GM20000 (cell line): Measurements from ENCODE around the gene LMX1A.
A peak's percentile ranks its signal among the peaks of the same experiment; 100 is the strongest.

Source experiments
- DNase-seq: peaks from one replicate; pipeline ENCODE4 v3.0.0; 2012; ENCODE audit warnings: low spot score
- TF ChIP-seq, protein P1 (sequence below): IDR thresholded peaks from 2 replicates; pipeline ENCODE4 v1.5.1; 2012; ENCODE audit warnings: mild to moderate bottlenecking, control low read depth; ENCODE audit errors: extremely low read depth, missing control alignments

Gene LMX1A

DNA sequence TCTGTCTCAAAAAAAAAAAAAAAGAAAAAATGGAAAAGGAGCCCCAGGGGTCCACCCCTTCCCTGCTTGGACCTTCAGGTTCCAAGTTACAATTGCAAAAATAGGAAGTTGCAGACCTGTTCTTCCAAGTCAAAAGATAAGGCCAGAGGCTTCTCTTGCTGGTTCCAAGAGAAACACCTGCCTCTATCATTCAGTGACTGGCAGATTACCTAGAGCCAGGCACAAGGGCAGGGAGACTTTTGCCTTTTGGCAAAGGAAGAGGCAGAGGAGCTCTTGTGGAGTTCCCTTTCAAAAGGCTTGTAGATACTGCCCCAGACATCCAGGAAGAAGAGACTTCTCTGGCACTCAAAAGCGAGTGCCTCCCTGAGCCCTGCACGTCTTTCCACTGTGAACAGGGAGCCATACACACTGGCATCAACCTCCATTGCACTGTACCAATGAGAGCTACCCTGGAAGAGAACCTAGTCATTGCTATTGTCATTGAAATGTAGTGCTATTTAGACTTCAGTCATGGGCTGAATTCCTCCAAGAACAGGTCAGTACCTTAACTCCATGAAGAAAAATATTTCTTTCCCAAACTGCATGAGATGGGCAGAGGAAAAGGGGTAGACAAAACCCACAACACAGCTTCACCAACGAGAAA, 91.2 kb downstream of the LMX1A start:
- TF ChIP-seq, protein P1, sequence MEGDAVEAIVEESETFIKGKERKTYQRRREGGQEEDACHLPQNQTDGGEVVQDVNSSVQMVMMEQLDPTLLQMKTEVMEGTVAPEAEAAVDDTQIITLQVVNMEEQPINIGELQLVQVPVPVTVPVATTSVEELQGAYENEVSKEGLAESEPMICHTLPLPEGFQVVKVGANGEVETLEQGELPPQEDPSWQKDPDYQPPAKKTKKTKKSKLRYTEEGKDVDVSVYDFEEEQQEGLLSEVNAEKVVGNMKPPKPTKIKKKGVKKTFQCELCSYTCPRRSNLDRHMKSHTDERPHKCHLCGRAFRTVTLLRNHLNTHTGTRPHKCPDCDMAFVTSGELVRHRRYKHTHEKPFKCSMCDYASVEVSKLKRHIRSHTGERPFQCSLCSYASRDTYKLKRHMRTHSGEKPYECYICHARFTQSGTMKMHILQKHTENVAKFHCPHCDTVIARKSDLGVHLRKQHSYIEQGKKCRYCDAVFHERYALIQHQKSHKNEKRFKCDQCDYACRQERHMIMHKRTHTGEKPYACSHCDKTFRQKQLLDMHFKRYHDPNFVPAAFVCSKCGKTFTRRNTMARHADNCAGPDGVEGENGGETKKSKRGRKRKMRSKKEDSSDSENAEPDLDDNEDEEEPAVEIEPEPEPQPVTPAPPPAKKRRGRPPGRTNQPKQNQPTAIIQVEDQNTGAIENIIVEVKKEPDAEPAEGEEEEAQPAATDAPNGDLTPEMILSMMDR: no peak
- no peak for DNase-seq

- TF ChIP-seq, protein P1: no peak
- no peak for DNase-seq
Observed at GRCh38 chr1:165259706-165260428, 96.6 kb downstream of the LMX1A start.

DNA sequence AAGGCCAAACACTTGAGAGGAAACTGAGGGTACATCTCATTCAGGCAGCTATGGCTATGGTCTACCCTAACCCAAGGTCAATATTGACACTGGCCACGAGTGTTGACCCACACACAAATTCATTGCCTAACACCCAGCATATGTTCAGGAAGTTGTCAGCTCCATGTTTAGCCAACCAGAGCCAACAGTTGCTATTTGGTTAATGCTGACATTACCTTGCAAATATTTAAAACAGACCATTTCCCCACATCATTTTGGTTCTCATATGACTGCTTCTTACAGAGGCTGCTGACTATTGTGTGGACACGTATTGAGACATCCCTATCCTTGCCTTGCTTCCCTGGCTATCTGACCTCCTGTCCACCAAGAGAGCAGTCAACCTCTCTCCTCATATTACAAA, 97.3 kb downstream of the LMX1A start:
- no peak for DNase-seq
- TF ChIP-seq, protein P1: no peak

DNA sequence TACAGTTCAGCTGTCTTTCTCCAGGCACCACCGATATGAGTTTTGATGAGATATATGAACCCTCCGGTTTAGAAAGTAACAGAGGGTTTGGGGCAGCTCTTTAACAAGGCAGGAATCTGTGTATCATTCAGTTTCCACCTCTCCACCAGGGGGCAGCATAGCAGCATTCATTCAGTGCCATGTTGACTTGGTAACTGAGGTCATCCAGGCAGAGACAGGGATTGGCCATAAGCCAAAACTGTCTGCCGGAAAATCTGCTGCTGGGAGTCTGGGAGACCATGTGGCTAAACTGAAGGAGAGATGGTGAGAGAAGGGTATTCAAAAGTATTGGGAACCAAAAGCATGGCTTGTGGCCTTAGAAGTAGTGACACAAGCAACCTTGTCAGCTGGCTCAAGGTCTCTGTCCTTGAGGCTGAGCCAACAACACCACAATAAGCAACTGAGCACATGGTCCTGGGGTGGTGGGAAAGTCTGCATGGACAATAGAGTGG, 98.5 kb downstream of the LMX1A start:
- peak; percentile 58 for DNase-seq
- TF ChIP-seq, protein P1: peak; percentile 54

DNA sequence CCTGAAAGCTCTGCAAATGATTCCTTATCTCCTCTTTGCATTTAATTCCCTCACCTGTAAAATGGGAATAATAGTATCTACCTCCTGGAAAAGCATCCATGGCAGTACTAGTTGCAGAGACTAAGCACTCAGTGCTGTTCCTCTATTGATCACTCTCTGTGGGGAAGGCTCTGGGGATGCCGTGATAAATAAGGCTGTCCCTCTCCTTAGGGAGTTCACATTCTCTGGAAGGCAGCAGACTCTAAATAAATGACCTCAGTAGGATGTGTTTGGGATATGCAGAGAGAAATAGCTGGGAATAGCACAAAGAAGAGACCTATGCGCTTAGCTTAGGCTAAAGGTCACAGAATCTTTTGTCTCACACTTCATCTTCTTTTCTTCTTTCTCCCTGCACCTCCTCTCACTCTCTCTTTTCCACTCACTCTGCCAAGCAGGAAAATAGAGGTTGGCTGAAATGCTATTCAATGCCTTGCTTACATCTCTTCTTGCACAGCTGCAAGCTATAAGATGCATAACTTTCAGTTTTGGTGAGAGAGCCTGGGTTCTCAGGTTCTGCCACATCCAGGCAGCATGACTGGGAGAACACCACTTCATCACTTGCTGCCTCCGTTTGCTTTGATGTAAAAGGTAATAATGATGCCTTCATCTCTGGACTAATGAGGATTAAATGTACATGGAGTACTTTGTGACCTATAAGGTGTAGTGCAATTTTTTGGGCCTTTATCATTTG, 101.5 kb downstream of the LMX1A start:
- DNase-seq: no peak

GRCh38 chr1:165254376-165254775, 102.1 kb downstream of the LMX1A start:
- DNase-seq: no peak
- TF ChIP-seq, protein P1: no peak

More for the DNA sequence above, 101.5 kb downstream of the LMX1A start:
- TF ChIP-seq, protein P1: no peak

DNA sequence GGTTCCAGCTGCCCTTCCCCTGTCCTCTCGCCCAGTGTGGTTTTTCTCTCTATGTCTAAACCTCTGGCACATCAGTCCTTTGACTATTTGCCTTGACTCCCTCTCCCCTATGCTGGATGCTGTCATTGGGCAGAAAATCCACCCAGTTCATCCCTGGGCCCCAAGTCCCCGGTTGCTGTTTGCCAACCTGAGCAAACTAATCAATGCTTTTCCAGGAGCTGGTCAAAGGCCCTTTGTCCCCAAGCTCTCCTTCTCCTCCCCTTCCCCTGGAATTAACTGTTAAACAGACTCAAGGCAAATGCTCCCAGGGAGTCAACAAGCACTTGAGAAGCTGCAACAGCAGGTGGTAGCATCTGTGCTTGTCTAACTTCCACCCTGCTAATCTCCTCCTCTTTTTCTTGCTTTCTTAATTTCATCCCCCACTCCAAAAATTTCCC, 102.7 kb downstream of the LMX1A start:
- TF ChIP-seq, protein P1: no peak
- no peak for DNase-seq
